ENCODE measurements around the gene PCDHB5. TPM values are rescaled to one million over a fixed set of nuclear protein-coding genes. Genes with fewer than 3 reads are reported as not detected.
A peak's percentile ranks its signal among the peaks of the same experiment; 100 is the strongest.

The PCDHB5 gene
- total RNA-seq, 1 donor from 2014 or later, result 72.2 TPM

DNA sequence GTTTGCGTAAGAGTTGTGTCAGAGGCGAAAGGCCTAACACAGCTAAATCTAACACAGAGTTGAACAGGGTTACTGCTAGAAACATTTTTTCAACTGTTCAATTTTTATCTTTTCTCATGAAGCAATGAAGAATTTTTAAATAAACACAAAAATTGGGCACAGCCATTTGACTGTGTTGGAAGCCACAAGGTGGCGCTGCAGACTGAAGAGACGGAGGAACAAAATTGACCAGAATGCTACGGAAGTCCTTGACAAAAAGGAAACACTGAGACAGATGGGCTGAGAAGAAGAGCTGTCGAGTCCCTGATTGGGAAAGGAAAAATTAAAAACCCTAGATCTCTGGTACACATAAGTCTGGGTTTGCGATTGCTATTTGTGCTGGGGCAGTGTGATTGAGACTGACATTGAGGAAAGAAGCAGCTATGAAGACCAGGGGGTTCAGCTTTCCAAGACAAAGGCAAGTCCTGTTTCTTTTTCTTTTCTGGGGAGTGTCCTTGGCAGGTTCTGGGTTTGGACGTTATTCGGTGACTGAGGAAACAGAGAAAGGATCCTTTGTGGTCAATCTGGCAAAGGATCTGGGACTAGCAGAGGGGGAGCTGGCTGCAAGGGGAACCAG is 52.0 kb downstream of the PCDHB5 start, which contains the start of gene PCDHB9:
TSS of gene PCDHB9 (plus strand) at position 265 of the 616 bp plus-strand sequence. CDS start at position 423, 158 bp downstream.
- Mint-ChIP-seq H3K4me1 (ENCODE audit: low read depth, unreplicated experiment) (no peaks in the 10 kb centered on the region), H3K9me3 (ENCODE audit: unreplicated experiment) (peaks cover 47% of the 10 kb centered on the region), H3K4me3 (ENCODE audit: unreplicated experiment) (peak within 1 kb of the TSS; percentile 68), H3K27me3 (ENCODE audit: unreplicated experiment) (peaks cover 19% of the 10 kb centered on the region), H3K27ac (ENCODE audit: unreplicated experiment) (peak within 1 kb of the TSS; percentile 90), H3K36me3 (ENCODE audit: unreplicated experiment) (peaks cover 64% of the 10 kb centered on the region)
- peak; percentile 45 for DNase-seq
- TF ChIP-seq, protein P1, sequence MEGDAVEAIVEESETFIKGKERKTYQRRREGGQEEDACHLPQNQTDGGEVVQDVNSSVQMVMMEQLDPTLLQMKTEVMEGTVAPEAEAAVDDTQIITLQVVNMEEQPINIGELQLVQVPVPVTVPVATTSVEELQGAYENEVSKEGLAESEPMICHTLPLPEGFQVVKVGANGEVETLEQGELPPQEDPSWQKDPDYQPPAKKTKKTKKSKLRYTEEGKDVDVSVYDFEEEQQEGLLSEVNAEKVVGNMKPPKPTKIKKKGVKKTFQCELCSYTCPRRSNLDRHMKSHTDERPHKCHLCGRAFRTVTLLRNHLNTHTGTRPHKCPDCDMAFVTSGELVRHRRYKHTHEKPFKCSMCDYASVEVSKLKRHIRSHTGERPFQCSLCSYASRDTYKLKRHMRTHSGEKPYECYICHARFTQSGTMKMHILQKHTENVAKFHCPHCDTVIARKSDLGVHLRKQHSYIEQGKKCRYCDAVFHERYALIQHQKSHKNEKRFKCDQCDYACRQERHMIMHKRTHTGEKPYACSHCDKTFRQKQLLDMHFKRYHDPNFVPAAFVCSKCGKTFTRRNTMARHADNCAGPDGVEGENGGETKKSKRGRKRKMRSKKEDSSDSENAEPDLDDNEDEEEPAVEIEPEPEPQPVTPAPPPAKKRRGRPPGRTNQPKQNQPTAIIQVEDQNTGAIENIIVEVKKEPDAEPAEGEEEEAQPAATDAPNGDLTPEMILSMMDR (IDR thresholded peaks at IDR 0.05; ENCODE audit: partially characterized antibody, unreplicated experiment), result peak; percentile 67

Other genes starting within 250 kb of the PCDHB5 start
- 25.2 TPM for gene PCDHAC1, start 208.9 kb upstream of the PCDHB5 start, total RNA-seq (ENCODE audit: unreplicated experiment)
- 6.0 TPM for gene PCDHAC2, start 168.7 kb upstream of the PCDHB5 start, total RNA-seq (ENCODE audit: unreplicated experiment)
- gene PCDHB1, start 83.8 kb upstream of the PCDHB5 start, total RNA-seq (ENCODE audit: unreplicated experiment), result not detected
- 103 TPM for gene PCDHB2, start 40.6 kb upstream of the PCDHB5 start, total RNA-seq (ENCODE audit: unreplicated experiment)
- 36.9 TPM for gene PCDHB3, start 34.7 kb upstream of the PCDHB5 start, total RNA-seq (ENCODE audit: unreplicated experiment)
- 7.8 TPM for gene PCDHB4, start 13.4 kb upstream of the PCDHB5 start, total RNA-seq (ENCODE audit: unreplicated experiment)
- gene PCDHB6, start 14.9 kb downstream of the PCDHB5 start, total RNA-seq (ENCODE audit: unreplicated experiment), result 7.2 TPM
- 3.4 TPM for gene PCDHB7, start 37.4 kb downstream of the PCDHB5 start, total RNA-seq (ENCODE audit: unreplicated experiment)
- 19.8 TPM for gene PCDHB8, start 42.6 kb downstream of the PCDHB5 start, total RNA-seq (ENCODE audit: unreplicated experiment)
- gene PCDHB16, start 47.2 kb downstream of the PCDHB5 start, total RNA-seq (ENCODE audit: unreplicated experiment), result 20.1 TPM
- 12.2 TPM for gene PCDHB9, start 52.0 kb downstream of the PCDHB5 start, total RNA-seq (ENCODE audit: unreplicated experiment)
- gene PCDHB10, start 57.1 kb downstream of the PCDHB5 start, total RNA-seq (ENCODE audit: unreplicated experiment), result 17.7 TPM
- gene PCDHB11, start 64.4 kb downstream of the PCDHB5 start, total RNA-seq (ENCODE audit: unreplicated experiment), result 10.6 TPM
- gene PCDHB12, start 73.5 kb downstream of the PCDHB5 start, total RNA-seq (ENCODE audit: unreplicated experiment), result 14.4 TPM
- 12.7 TPM for gene PCDHB13, start 78.7 kb downstream of the PCDHB5 start, total RNA-seq (ENCODE audit: unreplicated experiment)
- 16.5 TPM for gene PCDHB14, start 88.1 kb downstream of the PCDHB5 start, total RNA-seq (ENCODE audit: unreplicated experiment)
- gene PCDHB15, start 110.2 kb downstream of the PCDHB5 start, total RNA-seq (ENCODE audit: unreplicated experiment), result 29.5 TPM
- gene SLC25A2, start 168.8 kb downstream of the PCDHB5 start, total RNA-seq (ENCODE audit: unreplicated experiment), result 1.9 TPM
- 89.4 TPM for gene TAF7, start 185.6 kb downstream of the PCDHB5 start, total RNA-seq (ENCODE audit: unreplicated experiment)
- 4.6 TPM for gene PCDHGA1, start 195.3 kb downstream of the PCDHB5 start, total RNA-seq (ENCODE audit: unreplicated experiment)
- gene PCDHGA2, start 203.6 kb downstream of the PCDHB5 start, total RNA-seq (ENCODE audit: unreplicated experiment), result 3.0 TPM
- 10.4 TPM for gene PCDHGA3, start 208.6 kb downstream of the PCDHB5 start, total RNA-seq (ENCODE audit: unreplicated experiment)
- gene PCDHGB1, start 214.9 kb downstream of the PCDHB5 start, total RNA-seq (ENCODE audit: unreplicated experiment), result 9.6 TPM
- gene PCDHGA4, start 219.8 kb downstream of the PCDHB5 start, total RNA-seq (ENCODE audit: unreplicated experiment), result 8.2 TPM
- gene PCDHGB2, start 224.8 kb downstream of the PCDHB5 start, total RNA-seq (ENCODE audit: unreplicated experiment), result 8.9 TPM
- gene PCDHGA5, start 229.0 kb downstream of the PCDHB5 start, total RNA-seq (ENCODE audit: unreplicated experiment), result 4.6 TPM
- 6.2 TPM for gene PCDHGB3, start 235.0 kb downstream of the PCDHB5 start, total RNA-seq (ENCODE audit: unreplicated experiment)
- gene PCDHGA6, start 238.7 kb downstream of the PCDHB5 start, total RNA-seq (ENCODE audit: unreplicated experiment), result 6.3 TPM
- gene PCDHGA7, start 247.5 kb downstream of the PCDHB5 start, total RNA-seq (ENCODE audit: unreplicated experiment), result 4.2 TPM

Data from glutamatergic neuron (in vitro differentiated cells).